Large intestine (tissue), 3 donors: ENCODE data around the gene COG6. TPM values are rescaled to one million over a fixed set of nuclear protein-coding genes. Genes with fewer than 3 reads are reported as not detected.

Experiments
- DNase-seq, 2 donors: peaks; one replicate each; pipeline versions ENCODE4 v3.0.0 to v3.0.0-alpha.2; 2013
- H3K27ac ChIP-seq: one replicate; pipeline ENCODE4 v1.5.1; 2013; ENCODE audit warnings: low read length
- H3K27me3 ChIP-seq: 2 replicates; pipeline ENCODE4 v1.6.1; 2013; ENCODE audit warnings: low read length; ENCODE audit not compliant: control insufficient read depth, insufficient read depth
- H3K36me3 ChIP-seq: 2 replicates; pipeline ENCODE4 v1.6.1; 2013; ENCODE audit warnings: low read length; ENCODE audit not compliant: control insufficient read depth, insufficient read depth
- H3K4me1 ChIP-seq: one replicate; pipeline ENCODE4 v1.6.1; 2013; ENCODE audit warnings: low read length; ENCODE audit not compliant: control insufficient read depth, insufficient read depth
- H3K4me3 ChIP-seq: one replicate; pipeline ENCODE4 v1.5.1; 2013; ENCODE audit warnings: low read length
- H3K9me3 ChIP-seq: one replicate; pipeline ENCODE4 v1.6.1; 2013; ENCODE audit warnings: mild to moderate bottlenecking, low read depth, low read length, moderate library complexity; ENCODE audit not compliant: control insufficient read depth
- WGBS: methylation state at CpG from one replicate; pipeline ENCODE4 v1.1.5; 2013; ENCODE audit warnings: low lambda C conversion rate; ENCODE audit not compliant: insufficient coverage; 5-methylcytosine and 5-hydroxymethylcytosine counted together
- polyA plus RNA-seq: library from polyadenylated mRNA; unstranded; fragments of 120-200 nt; gene quantifications from one replicate; pipeline ENCODE4 v1.2.1, GENCODE V29; 2013

Gene COG6
- polyA plus RNA-seq, 1 donor = 27.7 TPM

GRCh38 chr13:39767791-39768517 lies 112.5 kb downstream of the COG6 start:
- H3K4me1 ChIP-seq = no peaks in the 10 kb centered on the region
- no peaks in the 10 kb centered on the region for H3K9me3 ChIP-seq
- no peak overlapping the region for H3K4me3 ChIP-seq
- no peak overlapping the region for H3K27ac ChIP-seq
- WGBS = no CpG with 5 or more reads among the region's 3 CpGs
- no peaks in the 10 kb centered on the region for H3K27me3 ChIP-seq
- DNase-seq = no peak
- H3K36me3 ChIP-seq = no peaks in the 10 kb centered on the region

- Histone ChIP-seq H3K9me3 (no peaks in the 10 kb centered on the region), H3K4me3 (no peak overlapping the region), H3K27me3 (no peaks in the 10 kb centered on the region), H3K4me1 (no peaks in the 10 kb centered on the region), H3K27ac (no peak overlapping the region), H3K36me3 (no peaks in the 10 kb centered on the region)
- DNase-seq = no peak
These were observed 113.5 kb downstream of the COG6 start for GRCh38 chr13:39768962-39769361.

- Histone ChIP-seq H3K27ac (no peak overlapping the region), H3K36me3 (no peaks in the 10 kb centered on the region), H3K27me3 (no peaks in the 10 kb centered on the region), H3K9me3 (no peaks in the 10 kb centered on the region), H3K4me1 (no peaks in the 10 kb centered on the region), H3K4me3 (no peak overlapping the region)
- 100% methylated on average over 3 of the region's 9 CpGs for whole genome bisulfite sequencing
- DNase-seq = no peak
These were observed 115.0 kb downstream of the COG6 start for GRCh38 chr13:39770221-39771090.

DNA sequence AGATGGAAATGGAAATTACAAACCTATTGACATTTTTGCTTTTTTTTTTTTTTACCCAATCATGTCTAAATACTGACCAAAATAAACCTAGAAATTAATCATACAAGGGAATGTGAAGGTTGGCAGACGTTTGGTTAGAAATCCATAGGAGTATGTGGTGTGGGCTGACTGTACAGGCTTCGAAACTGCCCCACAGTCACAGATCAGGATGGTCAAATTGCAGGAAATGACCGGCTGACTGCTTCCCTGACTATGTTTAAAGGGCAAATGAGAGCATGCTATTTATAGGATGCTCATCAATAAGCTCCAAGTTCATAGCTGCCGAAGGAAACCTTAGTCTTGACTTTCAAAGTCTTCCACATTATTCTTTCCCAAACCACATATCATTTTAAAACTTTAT lies 118.4 kb downstream of the COG6 start:
- Histone ChIP-seq H3K4me1 (no peaks in the 10 kb centered on the region), H3K27ac (no peak overlapping the region), H3K4me3 (no peak overlapping the region), H3K27me3 (no peaks in the 10 kb centered on the region), H3K9me3 (no peaks in the 10 kb centered on the region), H3K36me3 (no peaks in the 10 kb centered on the region)
- 100% methylated on average over 1 of the region's 4 CpGs for WGBS
- DNase-seq = no peak

GRCh38 chr13:39776439-39776838 lies 121.0 kb downstream of the COG6 start:
- Histone ChIP-seq H3K36me3 (no peaks in the 10 kb centered on the region), H3K9me3 (no peaks in the 10 kb centered on the region), H3K27ac (no peak overlapping the region), H3K4me3 (no peak overlapping the region), H3K27me3 (no peaks in the 10 kb centered on the region), H3K4me1 (no peaks in the 10 kb centered on the region)
- WGBS = 73% methylated on average over 2 of the region's 3 CpGs
- DNase-seq = no peak

DNA sequence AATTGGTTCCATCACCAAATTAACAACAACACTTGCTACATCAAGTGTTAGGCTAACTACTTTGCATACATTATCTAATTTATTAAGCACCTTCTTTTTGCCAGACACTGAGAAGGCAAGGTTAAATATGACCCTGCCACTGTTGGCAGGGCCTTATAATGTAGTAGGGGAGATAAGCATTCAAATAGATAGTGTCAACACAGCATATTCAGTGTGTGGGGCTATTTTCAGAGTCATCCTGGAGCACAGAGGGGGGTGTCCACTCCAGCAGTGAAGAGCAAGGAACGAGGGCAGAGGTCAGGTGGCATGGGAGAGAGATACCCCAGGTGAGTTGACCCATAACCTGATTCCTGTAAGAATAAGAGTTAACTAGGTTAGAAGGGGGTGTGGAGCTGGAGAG lies 121.6 kb downstream of the COG6 start:
- no peak overlapping the region for H3K27ac ChIP-seq
- no peaks in the 10 kb centered on the region for H3K36me3 ChIP-seq
- H3K4me3 ChIP-seq = no peak overlapping the region
- no peaks in the 10 kb centered on the region for H3K27me3 ChIP-seq
- no peaks in the 10 kb centered on the region for H3K4me1 ChIP-seq
- DNase-seq = no peak
- WGBS = 100% methylated on average over 1 of the region's 1 CpG
- no peaks in the 10 kb centered on the region for H3K9me3 ChIP-seq

DNA sequence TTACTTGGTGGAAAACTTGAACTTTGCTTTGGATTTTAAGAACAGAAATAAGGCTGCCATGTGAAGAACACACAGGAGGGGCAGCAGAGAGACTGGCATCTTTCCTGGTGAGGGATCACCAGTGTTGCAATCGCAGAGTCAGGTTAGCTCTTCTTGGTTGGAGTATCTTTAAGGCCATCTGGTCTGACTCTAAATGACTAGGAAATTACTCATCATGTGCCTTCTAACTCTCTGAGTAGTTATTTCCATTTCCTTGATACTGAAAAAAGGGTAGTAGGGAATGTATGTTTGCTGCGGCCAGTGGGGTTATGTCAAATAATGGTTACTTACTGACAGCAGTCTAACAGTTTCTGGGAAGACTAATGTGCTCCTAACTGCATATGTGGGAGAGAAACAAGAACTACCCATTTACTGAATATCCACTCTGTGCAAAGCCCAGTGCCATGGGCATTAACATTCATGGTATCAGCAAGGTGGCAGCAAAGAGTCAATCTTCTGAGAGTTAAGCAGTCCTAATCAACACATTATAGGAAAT lies 122.1 kb downstream of the COG6 start:
- no peak for DNase-seq
- Histone ChIP-seq H3K4me3 (no peak overlapping the region), H3K9me3 (no peaks in the 10 kb centered on the region), H3K4me1 (no peaks in the 10 kb centered on the region), H3K27ac (no peak overlapping the region), H3K27me3 (no peaks in the 10 kb centered on the region), H3K36me3 (no peaks in the 10 kb centered on the region)
- WGBS = 100% methylated on average over 1 of the region's 2 CpGs

GRCh38 chr13:39779337-39780265 lies 124.1 kb downstream of the COG6 start:
- WGBS = 100% methylated on average over 1 of the region's 8 CpGs
- no peak overlapping the region for H3K4me3 ChIP-seq
- H3K9me3 ChIP-seq = no peaks in the 10 kb centered on the region
- H3K27me3 ChIP-seq = no peaks in the 10 kb centered on the region
- H3K27ac ChIP-seq = no peak overlapping the region
- no peaks in the 10 kb centered on the region for H3K4me1 ChIP-seq
- H3K36me3 ChIP-seq = no peaks in the 10 kb centered on the region
- no peak for DNase-seq

DNA sequence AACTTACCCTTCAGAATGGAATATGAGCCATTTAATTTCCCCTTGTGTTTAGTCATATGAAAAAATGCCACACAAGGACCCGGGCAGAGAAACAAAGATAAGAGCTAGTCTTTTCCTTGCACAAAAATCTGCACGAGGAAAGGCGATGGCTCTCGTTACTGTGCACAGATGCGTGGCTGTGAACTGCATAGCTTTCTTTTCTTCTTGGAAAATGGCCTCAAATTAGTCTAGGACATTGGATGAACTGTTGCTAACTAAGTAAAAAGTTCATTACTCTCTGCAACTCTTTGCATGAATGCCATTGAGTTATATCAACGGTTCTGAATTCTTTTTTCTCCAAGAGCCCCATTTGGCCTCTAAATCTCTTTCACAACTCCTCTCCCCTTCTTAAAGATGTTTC lies 125.2 kb downstream of the COG6 start:
- H3K27ac ChIP-seq = no peak overlapping the region
- WGBS = 80% methylated on average over 1 of the region's 6 CpGs
- no peaks in the 10 kb centered on the region for H3K4me1 ChIP-seq
- no peak overlapping the region for H3K4me3 ChIP-seq
- no peaks in the 10 kb centered on the region for H3K9me3 ChIP-seq
- DNase-seq = no peak
- no peaks in the 10 kb centered on the region for H3K36me3 ChIP-seq
- no peaks in the 10 kb centered on the region for H3K27me3 ChIP-seq

DNA sequence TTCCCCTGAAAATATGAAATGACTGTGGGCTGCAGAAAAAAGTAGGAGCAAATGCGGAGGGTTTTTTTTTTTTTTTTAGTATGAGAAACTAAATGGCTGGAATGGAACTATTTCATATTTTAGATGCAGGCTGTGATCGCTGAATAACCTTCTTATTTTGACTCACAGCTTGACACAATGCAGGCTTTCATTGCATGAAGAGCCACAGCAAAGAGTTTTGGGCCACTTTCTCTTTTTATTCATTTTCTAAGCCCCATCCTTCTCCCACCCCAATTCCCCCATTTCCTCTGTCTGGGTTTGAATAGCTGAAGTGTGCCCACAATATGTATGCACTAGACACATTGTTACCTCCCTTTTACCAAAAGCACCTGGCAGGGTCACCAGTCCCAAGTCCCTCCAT lies 125.9 kb downstream of the COG6 start:
- Histone ChIP-seq H3K27ac (no peak overlapping the region), H3K36me3 (no peaks in the 10 kb centered on the region), H3K4me3 (no peak overlapping the region), H3K4me1 (no peaks in the 10 kb centered on the region), H3K27me3 (no peaks in the 10 kb centered on the region), H3K9me3 (no peaks in the 10 kb centered on the region)
- no peak for DNase-seq
- 100% methylated on average over 1 of the region's 2 CpGs for WGBS
